HG03520 (cell line): Measurements from ENCODE around the gene RGS7.

Source experiments
- ATAC-seq: cut with Tn5 transposase; IDR thresholded peaks from one replicate; pipeline ENCODE4 v1.9.1; 2021; ENCODE audit warnings: mild to moderate bottlenecking, moderate library complexity; ENCODE audit not compliant: unreplicated experiment

The RGS7 gene

DNA sequence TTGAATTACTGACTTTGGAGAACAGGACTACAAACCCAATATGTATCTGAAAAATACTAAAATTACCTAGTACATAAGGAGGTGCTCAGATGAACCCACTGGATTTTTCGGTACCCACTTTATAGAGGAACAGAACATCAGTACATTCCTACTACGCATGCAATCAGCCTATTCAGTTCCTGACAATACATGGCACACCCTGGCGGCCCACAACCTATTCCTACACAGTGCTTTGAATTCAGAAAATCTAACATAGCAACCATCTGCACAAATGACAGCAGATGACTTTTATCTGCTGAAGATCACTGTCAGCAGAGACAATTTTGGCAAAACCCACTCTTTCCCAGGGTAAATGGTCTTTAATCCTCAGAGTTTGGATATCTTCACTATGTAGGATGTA lies 487.9 kb downstream of the RGS7 start:
- ATAC-seq = no peak

DNA sequence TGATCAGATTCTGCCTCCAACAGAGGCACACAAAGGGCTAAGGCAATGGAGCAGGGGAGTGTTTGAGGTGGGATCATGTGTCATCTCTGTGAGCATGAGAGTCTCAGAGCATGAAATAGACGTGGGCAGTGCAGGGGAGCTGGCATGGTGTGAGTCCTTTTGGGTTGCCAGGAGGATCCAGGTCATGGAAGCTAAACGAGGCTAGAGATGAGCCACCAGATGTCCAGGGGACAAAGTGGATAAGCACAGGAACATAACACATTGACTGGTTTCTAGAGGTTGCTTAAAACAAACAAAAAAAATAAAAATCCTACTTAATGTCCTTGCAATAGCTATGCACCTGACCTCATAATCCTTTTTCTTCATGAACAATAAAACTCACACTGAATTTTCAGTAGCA lies 490.3 kb downstream of the RGS7 start:
- ATAC-seq = no peak

DNA sequence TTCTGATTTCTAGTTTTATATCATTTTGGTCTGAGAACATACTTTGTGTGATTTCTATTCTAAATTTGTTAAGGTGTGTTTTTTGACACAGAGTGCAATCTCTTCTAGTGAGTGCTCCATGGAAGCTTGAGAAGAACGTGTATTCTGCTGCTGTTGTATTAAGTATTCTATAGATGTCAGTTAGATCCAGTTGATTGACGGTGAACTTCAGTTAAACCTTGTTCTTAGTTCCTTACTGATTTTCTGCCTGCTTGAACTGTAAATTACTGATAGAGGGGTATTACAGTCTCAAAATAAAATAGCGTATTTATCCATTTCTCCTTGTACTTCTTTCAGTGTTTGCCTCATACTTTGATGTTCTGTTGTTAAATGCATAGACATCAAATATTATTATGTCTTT lies 497.0 kb downstream of the RGS7 start:
- no peak for ATAC-seq

DNA sequence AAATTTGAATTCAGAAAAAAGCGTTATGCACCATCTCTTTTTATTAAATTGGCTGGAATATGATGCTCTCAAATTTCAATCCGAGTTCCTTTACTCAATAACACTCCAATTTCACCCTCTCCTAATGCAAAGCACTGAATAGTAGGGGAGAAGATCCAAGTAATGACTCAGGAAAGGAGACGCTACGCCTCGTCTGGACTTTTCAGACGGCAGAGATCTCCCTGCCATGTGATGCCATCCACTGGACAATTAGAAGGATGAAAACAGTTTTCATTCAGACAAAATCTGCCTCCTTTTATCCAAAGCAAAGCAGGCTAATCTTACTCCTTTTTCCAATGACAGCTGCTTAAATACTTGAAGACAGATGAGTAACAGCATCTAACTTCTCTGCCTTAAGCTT lies 502.6 kb downstream of the RGS7 start:
- no peak for ATAC-seq

DNA sequence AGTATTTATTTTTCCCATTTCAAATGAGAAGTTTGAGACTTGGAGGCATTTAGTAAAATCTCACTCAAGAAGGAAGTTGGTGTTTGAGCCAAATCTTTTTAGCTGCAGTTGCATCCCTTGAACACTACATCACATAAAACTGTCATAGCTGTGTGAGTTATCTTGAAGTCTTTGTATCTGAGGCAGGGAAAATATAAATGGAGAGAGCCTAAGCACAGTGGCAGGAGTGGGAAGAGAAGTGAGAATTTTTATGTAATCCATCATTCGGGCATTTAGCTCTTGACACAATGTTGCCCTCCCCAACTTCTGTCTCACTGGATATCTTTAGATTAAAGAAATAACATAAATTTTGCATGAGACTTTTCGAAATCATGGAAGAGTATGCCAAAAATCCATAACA lies 509.7 kb downstream of the RGS7 start:
- ATAC-seq = no peak

DNA sequence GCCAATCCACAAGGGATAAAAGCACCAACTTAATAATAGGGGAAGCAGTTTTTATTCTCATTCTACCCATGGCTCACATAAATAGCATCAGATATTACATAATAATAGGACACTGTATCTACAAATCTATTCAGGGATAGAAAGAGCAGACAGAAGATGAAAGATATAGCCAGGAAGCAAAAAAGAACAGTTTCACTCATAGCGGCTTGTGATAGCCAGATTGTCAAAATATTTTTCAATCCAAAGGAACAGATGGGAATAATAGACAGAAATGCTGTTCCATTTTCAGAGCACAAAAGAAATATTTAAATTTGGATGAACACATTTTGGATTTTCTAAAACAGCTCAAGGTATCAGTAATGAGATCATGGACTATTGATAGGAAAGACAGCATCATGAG lies 512.5 kb downstream of the RGS7 start:
- ATAC-seq = no peak

DNA sequence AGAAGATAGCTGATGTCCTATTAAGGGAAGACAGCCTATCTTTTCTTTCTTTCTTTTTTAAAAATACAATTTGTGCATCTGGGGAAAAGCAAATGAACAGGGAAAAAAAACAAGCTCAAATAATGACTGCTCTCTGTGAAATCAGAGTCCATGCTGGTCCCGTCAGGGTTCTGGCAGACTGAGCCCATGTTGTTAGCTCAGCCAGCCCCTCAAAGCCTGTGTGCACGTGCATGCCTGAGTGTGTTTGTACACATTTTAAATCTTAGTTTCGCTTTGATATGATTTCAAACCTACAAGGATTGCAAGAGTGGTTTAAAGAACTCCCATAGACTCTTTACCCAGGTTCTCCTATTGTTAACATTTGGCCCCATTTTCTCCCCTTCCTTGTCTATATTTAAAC lies 513.2 kb downstream of the RGS7 start:
- no peak for ATAC-seq

DNA sequence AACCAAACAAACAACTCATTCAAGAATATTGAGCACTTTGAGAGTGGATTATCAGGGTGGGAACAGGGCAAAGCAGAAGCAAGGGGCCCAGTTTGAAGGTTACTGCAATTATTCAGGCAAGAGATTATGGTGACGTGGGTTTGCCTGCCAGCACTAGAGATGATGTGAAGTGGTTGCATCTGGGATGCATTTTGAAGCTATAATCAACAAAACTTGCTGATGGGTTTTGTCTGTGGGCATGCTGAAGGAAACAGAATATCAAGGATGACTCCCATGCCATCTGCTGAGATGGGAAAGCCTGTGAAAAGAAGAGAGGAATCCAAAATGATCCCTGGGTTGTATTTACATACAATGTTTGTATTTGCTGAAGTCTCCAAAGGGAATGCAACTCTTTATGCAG lies 520.7 kb downstream of the RGS7 start:
- no peak for ATAC-seq

DNA sequence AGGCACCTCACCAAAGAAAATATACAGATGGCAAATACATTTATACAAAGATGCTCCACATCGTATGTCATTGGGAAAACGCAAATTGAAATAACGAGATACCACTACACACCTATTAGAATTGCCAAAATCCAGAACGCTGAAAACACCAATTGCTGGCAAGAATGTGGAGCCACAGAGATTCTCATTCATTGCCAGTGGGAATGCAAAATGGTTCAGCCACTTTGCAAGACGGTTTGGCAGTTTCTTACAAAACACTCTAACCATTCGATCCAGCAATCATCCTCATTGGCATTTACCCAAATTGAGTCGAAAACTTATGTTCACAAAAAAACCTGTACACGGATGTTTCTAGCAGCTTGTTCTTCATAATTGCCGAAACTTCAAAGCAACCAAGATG lies 521.7 kb downstream of the RGS7 start:
- ATAC-seq = no peak

DNA sequence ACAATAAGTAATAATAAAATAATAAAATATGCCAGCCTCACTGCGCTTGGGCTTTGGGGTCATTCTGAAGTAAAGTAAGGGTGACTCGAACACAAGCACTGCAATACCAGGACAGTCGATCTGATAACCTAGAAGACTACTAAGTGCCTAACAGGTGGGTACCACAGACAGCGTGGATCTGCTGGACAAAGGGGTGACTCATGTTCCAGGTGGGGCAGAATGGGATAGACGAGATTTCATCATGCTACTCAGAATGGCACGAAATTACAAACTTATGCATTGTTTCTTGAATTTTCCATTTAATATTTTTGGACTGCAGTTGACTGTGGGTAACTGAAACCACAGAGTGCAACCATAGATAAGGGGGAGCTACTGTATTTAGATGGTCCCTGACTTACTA lies 523.9 kb downstream of the RGS7 start:
- ATAC-seq = no peak

DNA sequence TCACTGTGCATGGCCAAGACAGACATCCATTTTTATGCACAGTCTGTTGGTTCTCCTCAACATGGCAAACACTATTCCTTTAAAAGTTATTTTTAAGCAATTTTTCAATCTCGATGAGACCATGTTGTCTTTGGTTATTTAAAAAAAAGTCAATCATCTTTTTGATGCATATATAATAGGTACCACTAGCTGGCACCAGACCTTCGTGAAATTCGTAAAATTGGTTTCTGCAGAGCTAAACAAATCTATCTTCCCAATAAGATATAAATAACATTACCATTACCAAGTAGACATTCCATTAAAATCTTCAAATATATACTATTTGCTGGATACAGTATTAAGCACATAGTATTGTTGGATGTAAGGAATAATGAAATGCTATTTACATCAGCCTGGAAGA lies 525.1 kb downstream of the RGS7 start:
- ATAC-seq = no peak

DNA sequence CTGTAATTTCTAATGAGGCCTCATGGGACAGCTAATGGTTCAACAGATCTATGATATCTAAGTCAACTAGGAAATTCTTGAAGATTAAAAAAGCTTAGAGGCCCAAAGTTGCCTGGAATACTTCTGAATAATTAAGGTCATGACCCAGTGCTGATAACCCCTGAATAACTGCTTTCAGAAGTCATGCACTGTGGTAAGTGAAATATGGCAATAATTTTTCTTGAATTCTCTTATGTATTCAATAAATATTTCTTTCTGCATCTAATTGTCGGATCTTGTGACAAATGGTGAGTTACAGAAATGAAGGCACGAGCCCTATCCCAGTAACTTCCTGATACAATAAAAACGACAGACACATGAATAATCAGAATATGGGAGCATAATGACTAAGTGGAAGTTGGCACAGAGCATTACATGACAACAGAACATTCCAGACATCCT lies 525.8 kb downstream of the RGS7 start:
- ATAC-seq = no peak

DNA sequence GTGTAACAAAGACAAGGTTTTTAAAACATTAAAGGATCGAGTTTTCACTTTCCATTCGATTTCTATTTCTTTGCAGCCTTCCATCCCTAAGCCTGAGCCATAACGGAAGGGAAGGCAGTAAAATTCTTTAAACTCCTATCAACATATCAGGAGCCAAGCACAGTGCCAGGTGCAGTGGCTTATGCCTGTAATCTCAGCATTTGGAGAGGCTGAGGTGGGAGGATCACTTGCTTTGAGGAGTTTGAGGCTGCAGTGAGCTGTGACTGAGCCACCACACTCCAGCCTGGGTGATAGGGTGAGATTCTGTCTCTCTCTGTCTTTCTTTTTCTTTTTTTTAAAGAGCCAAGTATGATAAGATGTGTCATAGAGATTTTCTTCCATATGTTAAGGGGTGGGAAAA lies 527.5 kb downstream of the RGS7 start:
- ATAC-seq = no peak

DNA sequence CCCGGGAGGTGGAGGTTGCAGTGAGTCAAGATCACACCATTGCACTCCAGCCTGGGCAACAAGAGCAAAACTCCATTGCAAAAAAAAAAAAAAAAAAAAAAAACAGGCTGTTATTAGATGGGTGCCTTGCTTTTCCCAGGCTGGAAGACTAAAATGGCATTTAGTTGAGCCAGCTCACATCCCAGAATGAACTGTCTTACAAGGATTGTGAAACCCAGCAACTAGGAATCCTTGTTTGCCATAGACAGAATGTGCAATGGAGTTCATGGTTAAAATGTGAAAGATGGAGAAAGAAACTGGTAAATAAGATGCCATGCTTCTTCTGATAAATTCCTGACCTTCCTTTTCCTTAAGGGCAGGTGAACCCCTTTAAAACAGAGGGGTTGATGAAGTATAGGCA lies 529.2 kb downstream of the RGS7 start:
- no peak for ATAC-seq

DNA sequence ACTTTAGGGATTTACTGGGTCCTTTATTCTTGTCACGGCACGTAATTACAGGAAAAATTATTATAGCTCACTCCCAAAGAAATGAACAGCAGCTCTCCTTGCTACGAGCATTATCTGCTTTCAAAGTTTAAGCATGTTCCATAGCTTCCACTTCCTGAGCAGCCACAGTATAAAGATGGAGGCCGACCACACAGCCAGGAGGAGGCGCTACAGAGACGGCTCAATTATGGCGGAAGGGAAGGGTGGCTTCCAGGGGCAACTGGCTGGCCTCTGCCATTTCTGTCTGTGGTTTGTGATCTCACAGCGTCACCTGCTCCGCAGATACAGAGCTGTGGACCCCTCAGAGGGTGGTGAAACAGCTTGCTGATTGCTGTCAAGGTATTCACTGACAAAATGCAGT lies 532.8 kb downstream of the RGS7 start:
- ATAC-seq = no peak

DNA sequence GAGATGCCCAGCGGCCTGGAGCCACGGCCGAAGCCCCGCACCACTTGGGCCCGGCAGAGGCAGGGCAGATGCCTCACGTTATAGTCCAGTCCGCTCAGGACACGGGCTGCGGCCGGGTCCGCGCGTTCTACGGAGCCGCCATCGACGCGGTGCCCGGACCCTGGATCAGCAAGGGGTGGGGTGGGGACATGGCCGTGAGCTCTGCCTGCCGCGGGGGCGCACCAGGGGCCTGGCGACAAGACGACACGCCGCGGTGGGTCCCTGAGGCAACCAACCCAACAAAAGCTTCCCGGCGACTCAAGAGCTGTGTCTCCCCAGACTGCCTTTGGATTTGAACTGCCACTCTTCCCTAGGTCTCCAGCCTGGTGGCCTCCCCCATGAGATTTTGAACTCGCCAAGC lies 533.6 kb downstream of the RGS7 start:
- no peak for ATAC-seq

DNA sequence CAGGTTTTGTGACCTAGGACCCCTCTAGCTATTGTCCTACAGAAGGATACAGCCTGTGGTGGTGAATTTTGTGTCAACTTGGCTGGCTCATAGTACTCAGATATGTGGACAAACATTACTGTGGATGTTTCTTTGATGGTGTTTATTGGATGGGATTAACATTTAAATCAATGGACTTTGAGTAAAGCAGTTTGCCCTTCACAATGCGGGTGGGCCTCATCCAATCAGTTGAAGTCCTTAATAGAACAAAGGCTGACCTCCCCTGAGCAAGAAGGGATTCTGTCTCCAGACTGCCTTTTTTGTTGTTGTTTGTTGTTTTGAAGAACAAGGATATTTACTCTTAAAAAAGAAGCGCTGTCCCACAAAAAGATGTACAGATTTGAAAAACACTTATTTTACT lies 535.1 kb downstream of the RGS7 start:
- no peak for ATAC-seq

DNA sequence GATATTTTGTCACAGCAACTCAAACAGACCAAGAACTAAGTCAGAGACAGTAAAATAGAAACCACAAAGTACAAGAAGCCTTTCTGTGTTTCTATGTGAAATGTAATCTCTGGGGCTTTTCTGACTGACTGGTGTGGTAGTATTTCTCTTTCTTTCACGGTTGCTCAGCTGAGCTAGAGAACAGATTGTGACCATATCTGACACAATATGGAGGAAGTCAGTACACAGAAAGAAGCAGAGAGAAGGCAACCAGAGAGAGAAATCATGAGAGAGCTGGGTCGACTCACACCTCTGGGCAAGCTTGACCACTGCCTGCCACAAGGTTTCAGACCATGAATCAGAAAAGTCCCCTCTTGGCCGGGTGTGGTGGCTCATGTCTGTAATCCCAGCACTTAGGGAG lies 536.2 kb downstream of the RGS7 start:
- ATAC-seq = peak; percentile 59

DNA sequence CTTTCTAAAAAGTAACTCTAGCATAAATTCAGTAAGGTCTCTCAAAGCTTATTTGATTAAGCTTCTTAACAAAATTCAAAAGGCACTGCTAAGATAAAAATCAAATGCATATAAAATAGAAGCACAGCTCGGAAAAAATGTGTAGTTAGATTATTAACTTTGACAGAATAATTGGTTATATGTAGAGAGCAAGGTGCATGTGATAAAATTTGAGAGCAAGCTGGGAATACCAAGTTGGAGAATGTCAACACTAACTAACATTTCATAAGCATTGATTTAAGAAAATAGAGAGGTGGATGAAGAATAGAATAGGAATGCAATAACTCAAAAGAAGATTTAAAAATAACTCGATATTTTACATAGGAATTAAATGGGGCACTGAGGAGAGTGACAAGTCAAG lies 540.5 kb downstream of the RGS7 start:
- no peak for ATAC-seq

DNA sequence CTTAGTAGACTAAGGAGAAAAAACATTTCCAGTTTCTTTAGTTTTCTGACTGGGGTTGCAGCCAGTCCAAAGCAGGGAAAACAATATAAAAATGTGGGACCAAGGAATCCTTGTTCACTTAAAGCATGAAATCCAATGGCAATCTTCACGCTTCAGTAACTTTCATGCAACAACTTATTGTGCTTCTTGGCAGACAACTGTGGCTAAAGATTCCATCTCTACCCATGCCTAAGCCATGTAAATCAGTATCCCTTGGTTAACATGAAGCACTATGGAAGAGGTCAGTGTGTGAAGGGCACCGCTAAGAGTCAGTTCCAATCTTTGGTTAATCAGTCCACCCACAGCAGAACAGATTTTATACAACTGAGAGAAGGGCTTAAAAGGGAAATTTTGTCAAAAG lies 543.3 kb downstream of the RGS7 start:
- no peak for ATAC-seq

DNA sequence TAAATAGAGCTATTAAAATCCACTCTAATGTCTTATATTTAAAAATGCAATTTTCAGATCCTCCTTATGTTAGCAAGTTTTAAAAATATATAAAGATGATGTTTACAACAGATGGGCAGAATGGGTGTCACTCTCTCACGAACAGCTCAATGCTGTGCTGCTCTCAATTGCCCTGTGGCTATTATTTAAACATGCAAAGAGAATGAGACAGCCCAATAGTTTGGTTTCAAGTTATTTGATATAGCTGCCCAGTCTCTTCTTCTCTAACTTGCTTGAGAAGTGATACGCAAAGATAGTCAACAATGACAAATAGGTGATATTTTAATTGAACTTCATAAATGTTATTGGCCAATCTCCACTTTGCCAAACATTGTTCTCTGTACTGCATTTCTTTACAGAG lies 545.7 kb downstream of the RGS7 start:
- no peak for ATAC-seq

DNA sequence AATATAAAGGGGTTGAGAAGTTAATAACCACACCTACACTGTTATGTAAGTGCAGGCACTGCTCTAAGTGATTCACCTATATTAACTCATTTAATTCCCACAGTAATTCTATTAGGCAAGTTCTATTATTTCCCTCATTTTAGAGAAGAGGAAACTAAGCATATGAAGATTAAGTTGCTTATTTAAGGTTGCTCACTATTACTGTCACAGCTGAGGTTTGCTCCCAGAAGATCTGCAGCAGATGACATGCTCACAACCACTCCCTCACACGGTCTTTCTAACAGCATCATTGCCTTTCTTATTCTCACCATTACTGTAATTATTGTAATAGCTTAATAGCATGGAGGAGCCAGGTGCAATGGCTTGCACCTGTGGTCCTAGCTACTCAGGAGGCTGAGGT lies 548.6 kb downstream of the RGS7 start:
- no peak for ATAC-seq

DNA sequence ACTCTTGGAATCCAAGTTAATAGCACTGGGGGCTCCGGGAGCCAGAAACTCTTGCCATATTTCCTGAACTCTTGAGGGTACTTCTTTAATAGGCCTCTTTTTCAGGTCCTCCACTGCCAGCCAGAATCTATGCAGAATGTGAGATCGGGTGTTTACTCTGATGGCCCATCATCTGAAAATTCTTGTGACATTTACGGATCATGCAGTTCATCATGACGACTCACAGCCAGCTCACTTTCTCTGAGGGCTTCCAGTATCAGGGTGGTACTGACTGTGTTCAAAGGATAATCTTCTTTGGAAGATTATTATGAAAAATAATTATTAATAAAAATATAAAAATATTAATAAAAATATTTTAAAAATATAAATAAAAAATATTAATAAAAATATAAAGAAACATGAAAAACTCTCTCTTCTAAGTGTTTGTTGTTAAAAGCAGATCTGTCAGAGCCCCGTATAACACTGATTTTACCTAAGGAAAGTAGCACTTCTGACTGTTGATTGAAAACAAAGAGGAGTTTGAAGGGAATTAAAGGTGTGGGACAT lies 550.7 kb downstream of the RGS7 start:
- no peak for ATAC-seq

DNA sequence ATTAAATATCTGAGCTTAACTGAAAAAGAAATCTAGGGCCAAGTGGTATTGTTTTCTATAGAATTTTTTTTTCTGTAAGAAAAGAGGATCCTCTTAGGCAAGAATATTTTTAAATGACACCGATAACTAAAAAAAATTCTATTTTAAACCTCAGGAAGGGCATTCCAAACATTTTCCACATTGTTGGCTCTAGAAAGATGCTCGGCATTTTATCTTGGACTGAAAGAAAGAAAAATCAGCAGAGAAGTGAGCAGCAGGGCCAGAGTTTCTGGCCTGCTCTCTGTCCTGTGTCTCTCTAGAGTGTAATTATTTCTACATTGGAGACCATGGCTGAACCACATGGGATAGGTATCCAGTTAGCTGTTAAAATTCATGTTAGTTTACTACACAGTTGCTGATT lies 552.5 kb downstream of the RGS7 start:
- no peak for ATAC-seq
